HG03521 (cell line): ENCODE measurements around the gene CXorf58.
"Not testable (repeated sequence)": the region's sequence is repeated elsewhere in the genome, so short reads cannot be mapped to it uniquely, and the experiment has no call there.

Experiments used
- ATAC-seq: cut with Tn5 transposase; IDR thresholded peaks from one replicate; pipeline ENCODE4 v1.9.1; 2021; ENCODE audit warnings: mild to moderate bottlenecking, moderate library complexity; ENCODE audit not compliant: unreplicated experiment

Gene CXorf58

DNA sequence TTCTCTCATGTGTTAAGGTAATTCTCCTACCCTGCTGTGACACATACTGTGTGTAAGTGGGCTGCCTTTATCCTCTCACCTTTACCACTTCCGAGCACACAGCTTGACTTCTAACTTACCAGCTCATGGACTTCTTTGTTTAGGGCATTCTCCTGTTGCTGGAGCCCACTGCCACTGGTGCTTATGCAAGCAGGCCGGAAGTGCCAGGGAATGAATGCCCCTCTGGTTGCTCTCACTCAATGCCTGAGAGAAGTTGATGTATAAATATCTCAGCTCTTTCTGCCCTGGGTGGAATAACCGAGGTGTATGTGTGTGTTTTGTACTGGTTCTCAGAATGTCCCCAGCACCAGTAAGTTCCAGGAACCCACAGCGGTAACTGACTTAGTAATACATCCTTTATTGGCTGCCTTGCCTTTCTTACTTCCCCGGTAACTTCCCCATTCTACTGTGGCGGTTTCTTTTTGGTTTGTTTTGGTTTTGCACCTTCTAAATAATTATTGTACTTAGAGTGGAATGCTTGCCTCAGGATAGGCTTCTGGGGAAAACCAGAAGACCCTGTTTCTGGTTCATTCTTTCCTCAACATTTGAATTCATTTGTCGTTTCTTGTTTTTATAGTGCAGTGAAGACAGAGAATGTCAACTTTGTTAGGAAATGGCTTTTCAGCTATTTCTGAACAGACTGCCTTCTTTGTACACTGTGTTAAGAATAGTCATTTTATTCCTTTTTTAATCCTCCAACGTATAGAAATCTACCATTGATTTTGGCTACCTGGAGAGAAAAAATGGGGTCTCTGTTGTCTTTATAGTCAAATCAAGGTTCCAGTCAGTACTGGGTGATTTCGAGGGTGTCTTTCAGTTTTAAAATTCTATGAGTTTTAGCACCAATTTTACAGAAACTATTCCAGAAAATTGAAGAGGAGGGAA is 45.4 kb downstream of the CXorf58 start:
- ATAC-seq, result peak; percentile 85

DNA sequence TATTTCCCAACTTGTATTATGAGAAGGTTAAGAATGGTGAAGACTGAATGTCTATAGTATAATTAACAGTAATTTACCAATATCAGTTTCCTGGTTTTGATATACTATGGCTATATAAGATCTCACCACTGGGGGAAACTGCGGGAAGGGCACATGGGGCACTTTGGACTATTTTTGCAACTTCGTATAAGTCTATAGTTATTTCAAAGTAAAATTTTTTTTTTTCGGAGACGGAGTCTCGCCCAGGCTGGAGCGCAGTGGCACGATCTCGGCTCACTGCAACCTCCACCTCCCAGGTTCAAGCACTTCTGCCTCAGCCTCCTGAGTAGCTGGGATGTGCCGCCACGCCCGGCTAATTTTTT is 46.1 kb downstream of the CXorf58 start:
- ATAC-seq, result no peak

DNA sequence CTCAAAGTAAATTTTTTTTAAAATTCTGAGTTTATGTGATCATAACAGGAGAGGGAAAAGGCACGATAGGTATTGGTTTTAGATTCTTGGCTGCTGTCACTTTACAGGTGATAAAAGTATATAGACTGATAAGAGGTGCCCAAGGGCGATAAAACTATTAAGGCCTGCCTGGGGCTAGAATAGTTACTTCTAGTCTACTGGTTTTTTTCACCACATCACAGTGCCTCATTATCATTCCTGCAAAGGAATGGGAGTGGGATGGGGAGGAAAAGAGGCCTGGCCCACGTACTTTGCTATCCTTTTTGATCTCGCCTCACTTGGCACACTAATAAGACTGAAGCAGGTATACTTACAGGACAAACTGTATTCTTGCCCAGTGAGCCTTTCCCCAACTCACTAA is 46.6 kb downstream of the CXorf58 start:
- ATAC-seq, result no peak

DNA sequence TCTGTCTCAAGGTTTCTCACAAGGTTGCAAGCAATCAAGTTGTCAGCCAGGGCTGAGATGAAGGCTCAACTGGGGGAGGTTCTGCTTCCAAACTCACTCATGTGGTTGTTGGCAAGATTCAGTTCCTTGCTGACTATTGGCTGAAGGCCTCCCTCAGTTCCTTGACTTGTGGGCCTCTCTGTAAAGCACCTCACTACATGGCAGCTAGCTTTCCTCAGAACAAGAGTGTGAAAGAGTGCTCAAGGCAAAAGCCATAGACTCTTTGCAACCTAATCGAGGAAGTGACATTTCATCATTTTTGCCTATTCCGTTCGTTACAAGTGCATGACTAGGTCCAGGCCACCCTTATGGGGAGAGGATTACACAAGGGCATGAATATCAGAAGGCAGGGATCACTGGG is 52.0 kb downstream of the CXorf58 start:
- ATAC-seq, result no peak

DNA sequence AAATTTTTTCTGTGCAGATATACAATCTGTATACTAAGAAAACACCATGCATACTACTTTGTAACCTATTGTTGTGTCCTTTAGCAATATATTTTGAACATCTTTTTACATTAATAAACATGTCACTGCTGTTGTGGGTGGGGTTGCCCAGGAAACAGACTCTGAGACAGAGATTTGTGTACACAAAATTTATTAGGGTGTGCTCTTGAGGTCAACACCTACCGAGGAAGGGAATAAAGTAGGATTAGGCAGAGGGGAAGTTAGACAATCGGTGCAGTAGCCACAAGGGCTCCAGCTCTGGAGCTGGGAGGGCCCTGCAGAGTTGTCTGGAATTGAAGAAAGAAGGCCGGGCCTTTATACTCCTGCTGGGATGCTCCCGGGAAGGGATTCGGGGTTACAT is 56.4 kb downstream of the CXorf58 start:
- no peak for ATAC-seq

DNA sequence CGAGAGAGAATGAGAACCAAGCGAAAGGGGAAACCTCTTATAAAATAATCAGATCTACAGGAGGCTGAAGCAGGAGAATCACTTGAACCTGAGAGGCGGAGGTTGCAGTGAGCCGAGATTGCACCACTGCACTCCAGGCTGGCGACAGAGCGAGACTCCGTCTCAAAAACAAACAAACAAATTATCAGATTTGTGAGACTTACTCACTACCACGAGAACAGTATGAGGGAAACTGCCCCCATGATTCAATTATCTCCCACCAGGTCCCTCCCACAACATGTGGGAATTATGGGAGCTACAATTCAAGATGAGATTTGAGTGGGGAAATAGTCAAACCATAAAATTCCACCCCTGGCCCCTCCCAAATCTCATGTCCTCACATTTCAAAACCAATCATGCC is 57.8 kb downstream of the CXorf58 start:
- ATAC-seq, result not testable (repeated sequence)

DNA sequence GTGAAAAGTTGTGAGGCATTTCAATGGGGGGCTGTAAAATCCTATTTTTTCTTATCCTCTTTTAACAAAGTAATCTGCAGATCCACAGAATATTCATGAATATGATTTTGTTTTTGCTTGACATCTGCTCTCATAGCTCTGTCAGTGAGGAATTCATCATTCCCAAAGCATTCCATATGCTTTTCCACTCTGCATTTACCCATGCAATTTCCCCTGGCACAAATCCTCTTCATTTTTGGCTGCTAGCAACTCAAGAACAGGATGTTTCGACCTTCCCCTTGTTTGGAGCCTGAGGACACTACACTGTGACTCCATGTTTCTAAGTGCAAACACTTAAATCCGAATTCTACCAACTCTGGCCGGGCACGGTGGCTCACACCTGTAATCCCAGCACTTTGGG is 70.7 kb downstream of the CXorf58 start:
- ATAC-seq, result no peak

DNA sequence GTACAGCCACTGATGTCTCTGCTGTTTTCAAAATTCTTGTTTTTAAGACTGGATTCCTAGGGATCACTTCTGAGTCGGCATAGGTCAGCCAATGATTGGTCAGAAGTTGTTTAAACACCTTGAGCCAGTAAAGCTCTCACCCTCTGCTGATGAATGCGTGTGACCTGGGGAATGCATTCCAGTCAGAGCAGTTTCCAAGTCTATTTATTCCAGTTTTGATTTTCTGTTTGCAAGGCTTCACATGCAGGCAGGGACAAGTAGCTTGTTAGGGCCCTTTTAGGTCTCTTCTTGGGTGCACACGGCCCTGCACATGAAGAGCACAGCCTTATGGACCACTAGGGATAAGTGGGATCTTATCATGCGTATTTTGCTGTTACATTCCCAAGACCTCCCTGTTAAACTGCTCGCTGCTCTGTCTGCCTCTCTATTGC is 72.2 kb downstream of the CXorf58 start:
- ATAC-seq, result no peak

DNA sequence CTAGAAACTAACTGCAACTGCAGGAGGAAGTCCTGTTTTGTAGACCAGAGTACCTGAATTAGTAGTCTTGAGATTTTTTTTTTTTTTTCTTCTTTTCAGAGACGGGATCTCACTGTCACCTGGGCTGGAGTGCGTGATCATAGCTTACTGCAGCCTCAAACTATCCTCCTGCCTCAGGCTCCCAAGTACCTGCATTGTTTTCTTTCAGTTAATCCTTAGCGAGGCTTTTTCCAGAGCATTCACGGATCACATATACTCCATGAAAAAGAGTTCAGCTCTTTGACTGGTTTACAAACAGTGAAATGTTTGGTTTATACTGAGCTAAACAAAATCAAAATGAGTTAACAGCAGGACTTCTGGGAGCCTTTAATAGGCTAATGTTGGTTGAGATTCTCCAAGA is 73.4 kb downstream of the CXorf58 start:
- no peak for ATAC-seq

DNA sequence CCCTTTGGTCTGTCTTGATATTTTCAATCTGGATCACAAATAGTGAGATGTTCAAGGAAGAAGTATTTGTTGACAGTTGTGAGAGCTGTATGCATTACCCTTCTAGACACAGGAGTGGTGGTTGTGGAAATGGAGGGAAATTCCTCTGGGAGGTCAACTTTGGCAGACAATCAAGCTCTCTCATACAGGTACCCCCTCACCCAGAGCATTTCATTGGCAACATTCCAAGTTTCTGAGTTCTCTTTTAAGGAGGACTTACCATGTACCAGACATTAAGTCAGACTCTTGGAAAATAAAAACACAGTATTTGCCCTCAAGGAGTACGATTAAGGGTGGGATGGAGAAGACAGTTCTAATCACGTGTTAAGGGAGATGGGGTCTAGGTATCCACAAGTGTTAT is 73.9 kb downstream of the CXorf58 start:
- no peak for ATAC-seq

DNA sequence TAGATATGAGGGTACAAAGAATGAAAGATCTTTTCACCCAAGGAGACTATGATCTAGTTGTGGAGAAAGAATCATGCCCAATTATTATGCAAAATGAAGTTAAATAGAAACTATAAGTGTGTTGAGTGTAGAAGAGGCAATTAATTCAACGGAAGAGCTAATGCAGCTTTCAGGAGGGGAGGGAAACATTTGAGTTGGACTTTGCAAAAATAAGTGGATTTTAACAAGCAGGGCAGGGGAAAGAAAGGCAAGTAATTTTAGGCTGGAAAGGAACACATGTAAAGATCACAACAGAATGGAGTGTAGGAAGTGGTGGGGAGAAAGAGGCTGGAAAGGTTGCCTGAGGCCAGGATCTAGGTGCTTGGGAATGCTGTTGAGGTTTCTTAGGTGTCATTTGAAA is 75.1 kb downstream of the CXorf58 start:
- ATAC-seq, result no peak
